NT2/D1 (cell line): ENCODE measurements around the gene IL17RB.

ENCODE experiments used
- DNase-seq: peaks from one replicate; pipeline ENCODE4 v3.0.0-alpha.2; 2011; ENCODE audit warnings: low read depth, low spot score
- H3K27me3 ChIP-seq: 2 replicates; pipeline ENCODE4 v1.6.0; 2011; ENCODE audit warnings: mild to moderate bottlenecking; ENCODE audit not compliant: insufficient read length, insufficient read depth
- H3K36me3 ChIP-seq: 2 replicates; pipeline ENCODE4 v1.6.1; 2011; ENCODE audit warnings: mild to moderate bottlenecking, low read length, mixed read lengths; ENCODE audit not compliant: insufficient read depth, insufficient read length
- H3K4me1 ChIP-seq: 2 replicates; pipeline ENCODE4 v1.5.1; 2011; ENCODE audit not compliant: insufficient read depth, insufficient read length
- H3K4me3 ChIP-seq: 2 replicates; pipeline ENCODE4 v1.5.1; 2011; ENCODE audit warnings: low read depth; ENCODE audit not compliant: insufficient read length
- H3K9ac ChIP-seq: 2 replicates; pipeline ENCODE4 v1.6.0; 2011; ENCODE audit warnings: low read depth; ENCODE audit not compliant: insufficient read length
- H3K9me3 ChIP-seq: 2 replicates; pipeline ENCODE4 v1.5.1; 2011; ENCODE audit warnings: mild to moderate bottlenecking, low read length; ENCODE audit not compliant: insufficient read depth
- SUZ12 ChIP-seq: IDR thresholded peaks from 2 replicates; pipeline ENCODE4 v1.6.1; 2011; ENCODE audit not compliant: insufficient read length, insufficient read depth; ENCODE audit errors: extremely low read depth
- YY1 ChIP-seq: IDR thresholded peaks from 2 replicates; pipeline ENCODE4 v1.6.1; 2011; ENCODE audit not compliant: insufficient read length, insufficient read depth
- ZNF274 ChIP-seq: IDR thresholded peaks from 2 replicates; pipeline ENCODE4 v1.6.1; 2011; ENCODE audit warnings: mild to moderate bottlenecking, low read depth, low read length

The IL17RB gene

GRCh38 chr3:53808496-53808895 lies 37.9 kb upstream of the IL17RB start:
- no peaks in the 10 kb centered on the region for H3K9me3 ChIP-seq
- no peak overlapping the region for H3K4me3 ChIP-seq
- TF ChIP-seq ZNF274 (no peak), YY1 (no peak), SUZ12 (no peak)
- no peaks in the 10 kb centered on the region for H3K27me3 ChIP-seq
- no peak for DNase-seq
- no peak overlapping the region for H3K9ac ChIP-seq
- H3K36me3 ChIP-seq = no peaks in the 10 kb centered on the region
- peaks cover 24% of the 10 kb centered on the region for H3K4me1 ChIP-seq

GRCh38 chr3:53809267-53809666 lies 37.1 kb upstream of the IL17RB start:
- Histone ChIP-seq H3K4me3 (no peak overlapping the region), H3K9me3 (no peaks in the 10 kb centered on the region), H3K9ac (no peak overlapping the region), H3K4me1 (peaks cover 20% of the 10 kb centered on the region), H3K36me3 (no peaks in the 10 kb centered on the region), H3K27me3 (no peaks in the 10 kb centered on the region)
- TF ChIP-seq ZNF274 (no peak), SUZ12 (no peak), YY1 (no peak)
- DNase-seq = no peak

GRCh38 chr3:53809764-53810400 lies 36.5 kb upstream of the IL17RB start:
- DNase-seq = no peak
- peaks cover 14% of the 10 kb centered on the region for H3K4me1 ChIP-seq
- no peaks in the 10 kb centered on the region for H3K9me3 ChIP-seq
- no peak overlapping the region for H3K9ac ChIP-seq
- no peaks in the 10 kb centered on the region for H3K36me3 ChIP-seq
- TF ChIP-seq YY1 (no peak), SUZ12 (no peak), ZNF274 (no peak)
- H3K4me3 ChIP-seq = no peak overlapping the region
- no peaks in the 10 kb centered on the region for H3K27me3 ChIP-seq

- peaks cover 8% of the 10 kb centered on the region for H3K4me1 ChIP-seq
- no peak for TF ChIP-seq YY1
- TF ChIP-seq ZNF274 = no peak
- TF ChIP-seq SUZ12 = no peak
- H3K27me3 ChIP-seq = no peaks in the 10 kb centered on the region
- no peak for DNase-seq
- H3K36me3 ChIP-seq = peaks cover 9% of the 10 kb centered on the region
- no peak overlapping the region for H3K4me3 ChIP-seq
- H3K9me3 ChIP-seq = no peaks in the 10 kb centered on the region
- H3K9ac ChIP-seq = no peak overlapping the region
Measured at GRCh38 chr3:53811143-53811927, 35.0 kb upstream of the IL17RB start.

GRCh38 chr3:53812434-53812833 lies 33.9 kb upstream of the IL17RB start:
- TF ChIP-seq SUZ12 (no peak), ZNF274 (no peak), YY1 (no peak)
- no peak for DNase-seq
- Histone ChIP-seq H3K9ac (no peak overlapping the region), H3K4me3 (no peak overlapping the region), H3K9me3 (no peaks in the 10 kb centered on the region), H3K27me3 (no peaks in the 10 kb centered on the region), H3K4me1 (peaks cover 3% of the 10 kb centered on the region), H3K36me3 (peaks cover 16% of the 10 kb centered on the region)

- Histone ChIP-seq H3K36me3 (peaks cover 24% of the 10 kb centered on the region), H3K9ac (no peak overlapping the region), H3K4me1 (peaks cover 2% of the 10 kb centered on the region), H3K27me3 (no peaks in the 10 kb centered on the region), H3K9me3 (no peaks in the 10 kb centered on the region), H3K4me3 (no peak overlapping the region)
- no peak for TF ChIP-seq SUZ12
- TF ChIP-seq ZNF274 = no peak
- no peak for TF ChIP-seq YY1
- no peak for DNase-seq
Measured at GRCh38 chr3:53813229-53813628, 33.1 kb upstream of the IL17RB start.

GRCh38 chr3:53813876-53814275 lies 32.5 kb upstream of the IL17RB start:
- no peak overlapping the region for H3K4me3 ChIP-seq
- no peak overlapping the region for H3K9ac ChIP-seq
- peaks cover 30% of the 10 kb centered on the region for H3K36me3 ChIP-seq
- H3K9me3 ChIP-seq = no peaks in the 10 kb centered on the region
- H3K27me3 ChIP-seq = no peaks in the 10 kb centered on the region
- peaks cover 2% of the 10 kb centered on the region for H3K4me1 ChIP-seq
- no peak for TF ChIP-seq YY1
- no peak for TF ChIP-seq ZNF274
- TF ChIP-seq SUZ12 = no peak
- DNase-seq = no peak
